Upper lobe of left lung (tissue), 6 donors: ENCODE measurements around the gene HSPBP1. TPM values are rescaled to one million over a fixed set of nuclear protein-coding genes. Genes with fewer than 3 reads are reported as not detected.

Experiments used
- ATAC-seq, 2 donors: fragments of 200-7000 bp; cut with Tn5 transposase; one replicate each; pipeline ENCODE4 v1.9.1; 2022; ENCODE audit warnings: mild to moderate bottlenecking in 2 of 2, moderate library complexity in 2 of 2; ENCODE audit not compliant: low FRiP score in 2 of 2
- DNase-seq, 2 donors: peaks; one replicate each; pipeline ENCODE4 v3.0.0-alpha.2; 2019 to 2020
- H3K27ac ChIP-seq, 4 donors: fragments of 200-600 bp; sonication (generic); one replicate each; pipeline ENCODE4 v1.5.1; 2016 to 2019
- H3K27me3 ChIP-seq, 4 donors: fragments of 200-600 bp; sonication (generic); one replicate each; pipeline ENCODE4 v1.5.1; 2017 to 2019
- H3K36me3 ChIP-seq, 4 donors: fragments of 200-600 bp; sonication (generic); one replicate each; pipeline ENCODE4 v1.5.1; 2016 to 2019
- H3K4me1 ChIP-seq, 4 donors: fragments of 200-600 bp; sonication (generic); one replicate each; pipeline ENCODE4 v1.5.1; 2018 to 2019
- H3K4me3 ChIP-seq, 4 donors: fragments of 200-600 bp; sonication (generic); one replicate each; pipeline ENCODE4 v1.5.1; 2017 to 2019; ENCODE audit warnings: mild to moderate bottlenecking in 2 of 4, moderate library complexity in 1 of 4
- H3K9me3 ChIP-seq, 4 donors: fragments of 200-600 bp; sonication (generic); one replicate each; pipeline ENCODE4 v1.5.1; 2018 to 2019
- CTCF ChIP-seq, 6 experiments: fragments of 450-650 bp in 4 of 6; fragments of 200-600 bp in 2 of 6; sonication (generic) in 2 of 6; IDR thresholded peaks; one replicate each; pipeline ENCODE4 v1.5.1; 2016 to 2019; ENCODE audit warnings: antibody characterized with exemption in 6 of 6
- EP300 ChIP-seq, 4 donors: sonication (generic); formaldehyde crosslinking; IDR thresholded peaks; one replicate each; pipeline ENCODE4 v1.5.1; 2017; ENCODE audit warnings: antibody characterized with exemption in 4 of 4, control low read depth in 2 of 4
- POLR2A ChIP-seq, 4 donors: fragments of 450-650 bp; IDR thresholded peaks; one replicate each; pipeline ENCODE4 v1.5.1; 2016 to 2017; ENCODE audit warnings: antibody characterized with exemption in 4 of 4, mild to moderate bottlenecking in 2 of 4
- POLR2AphosphoS5 ChIP-seq, 2 donors: sonication (generic); formaldehyde crosslinking; IDR thresholded peaks; one replicate each; pipeline ENCODE4 v1.5.1; 2017; ENCODE audit warnings: antibody characterized with exemption in 2 of 2
- WGBS, 2 donors: methylation state at CpG; one replicate each; pipeline ENCODE4 v1.1.5; 2017 to 2018; 5-methylcytosine and 5-hydroxymethylcytosine counted together
- total RNA-seq, 6 donors: library from RNA; depleted of rRNA in 4 of 6; stranded (reverse); fragments of >200 nt in 4 of 6; gene quantifications; one replicate each; pipeline versions ENCODE4 v1.1.0 to v1.2.1, GENCODE V29; 2016 to 2021
- donor health status: DM: no; HTN: no; CAD: no; lungs with moderate emphysema.
- donor health status: DM: no; HTN: yes; CAD: no; lungs with severe emphysema.

The HSPBP1 gene
- total RNA-seq, 6 donors from 2014 or later: 21.0 to 34.6 (median 30.1) TPM

GRCh38 chr19:55300886-55301458, 21.1 kb upstream of the HSPBP1 start:
- TF ChIP-seq CTCF (IDR thresholded peaks at IDR 0.05) (no peak), POLR2AphosphoS5 (IDR thresholded peaks at IDR 0.05) (no peak), EP300 (IDR thresholded peaks at IDR 0.05) (no peak), POLR2A (IDR thresholded peaks at IDR 0.05) (no peak)
- WGBS, 2 donors: 70 to 80% methylated on average over 14 to 15 of the region's 15 CpGs

GRCh38 chr19:55299991-55300390, 20.1 kb upstream of the HSPBP1 start:
- peaks cover 0 to 11% (median 10%) of the 10 kb centered on the region in 4 donors for H3K4me1 ChIP-seq
- H3K36me3 ChIP-seq: no peaks in the 10 kb centered on the region
- 86 to 91% methylated on average over 8 to 10 of the region's 10 CpGs for WGBS, 2 donors
- no peak for TF ChIP-seq POLR2A (IDR thresholded peaks at IDR 0.05)
- TF ChIP-seq CTCF (IDR thresholded peaks at IDR 0.05): no peak
- TF ChIP-seq EP300 (IDR thresholded peaks at IDR 0.05): no peak
- TF ChIP-seq POLR2AphosphoS5 (IDR thresholded peaks at IDR 0.05): no peak
- ATAC-seq (no peak), DNase-seq (no peak)
- H3K27me3 ChIP-seq: no peaks in the 10 kb centered on the region
- no peak overlapping the region for H3K4me3 ChIP-seq
- no peaks in the 10 kb centered on the region for H3K9me3 ChIP-seq
- H3K27ac ChIP-seq: no peak overlapping the region

More at GRCh38 chr19:55300886-55301458, 21.1 kb upstream of the HSPBP1 start:
- no peak overlapping the region for H3K4me3 ChIP-seq
- no peak overlapping the region for H3K27ac ChIP-seq
- no peaks in the 10 kb centered on the region for H3K9me3 ChIP-seq
- no peaks in the 10 kb centered on the region for H3K27me3 ChIP-seq
- DNase-seq (no peak), ATAC-seq (no peak)
- peaks cover 0 to 11% (median 10%) of the 10 kb centered on the region in 4 donors for H3K4me1 ChIP-seq
- H3K36me3 ChIP-seq: no peaks in the 10 kb centered on the region

- Histone ChIP-seq H3K27me3 (no peaks in the 10 kb centered on the region), H3K4me3 (no peak overlapping the region), H3K9me3 (no peaks in the 10 kb centered on the region), H3K36me3 (no peaks in the 10 kb centered on the region), H3K4me1 (peaks cover 0 to 11% (median 10%) of the 10 kb centered on the region in 4 donors), H3K27ac (no peak overlapping the region)
- ATAC-seq (no peak), DNase-seq (no peak)
- TF ChIP-seq CTCF (IDR thresholded peaks at IDR 0.05) (no peak), POLR2AphosphoS5 (IDR thresholded peaks at IDR 0.05) (no peak), POLR2A (IDR thresholded peaks at IDR 0.05) (no peak), EP300 (IDR thresholded peaks at IDR 0.05) (no peak)
- 87 to 88% methylated on average over 8 to 10 of the region's 10 CpGs for WGBS, 2 donors
Measured at GRCh38 chr19:55297267-55297666, 17.4 kb upstream of the HSPBP1 start.

GRCh38 chr19:55289117-55289796, 9.3 kb upstream of the HSPBP1 start:
- DNase-seq: no peak
- H3K4me1 ChIP-seq: peaks cover 0 to 4% (median 0%) of the 10 kb centered on the region in 4 donors
- H3K9me3 ChIP-seq: no peaks in the 10 kb centered on the region
- ATAC-seq: no peak
- WGBS, 2 donors: 90 to 98% methylated on average over 6 to 9 of the region's 9 CpGs
- no peak overlapping the region for H3K27ac ChIP-seq
- TF ChIP-seq POLR2AphosphoS5 (IDR thresholded peaks at IDR 0.05): no peak
- TF ChIP-seq POLR2A (IDR thresholded peaks at IDR 0.05): no peak
- no peak for TF ChIP-seq EP300 (IDR thresholded peaks at IDR 0.05)
- no peak for TF ChIP-seq CTCF (IDR thresholded peaks at IDR 0.05)
- peaks cover 0 to 4% (median under 1%) of the 10 kb centered on the region in 4 donors for H3K27me3 ChIP-seq
- no peaks in the 10 kb centered on the region for H3K36me3 ChIP-seq
- H3K4me3 ChIP-seq: no peak overlapping the region
